ENCODE results near the gene CDH4. TPM values are rescaled to one million over a fixed set of nuclear protein-coding genes. Genes with fewer than 3 reads are reported as not detected.

The CDH4 gene
- total and polyA plus RNA-seq, 12 donors: 0.04 to 0.25 (median 0.08) TPM; not detected in 5

- Histone ChIP-seq H3K9me3 (peaks cover 0 to 8% (median 0%) of the 10 kb centered on the region in 11 donors), H3K27ac (no peak overlapping the region), H3K36me3 (no peaks in the 10 kb centered on the region), H3K27me3 (peaks cover 0 to 28% (median 11%) of the 10 kb centered on the region in 7 donors), H3K4me1 (no peaks in the 10 kb centered on the region), H3K4me3 (no peak overlapping the region)
- TF ChIP-seq, protein P1, sequence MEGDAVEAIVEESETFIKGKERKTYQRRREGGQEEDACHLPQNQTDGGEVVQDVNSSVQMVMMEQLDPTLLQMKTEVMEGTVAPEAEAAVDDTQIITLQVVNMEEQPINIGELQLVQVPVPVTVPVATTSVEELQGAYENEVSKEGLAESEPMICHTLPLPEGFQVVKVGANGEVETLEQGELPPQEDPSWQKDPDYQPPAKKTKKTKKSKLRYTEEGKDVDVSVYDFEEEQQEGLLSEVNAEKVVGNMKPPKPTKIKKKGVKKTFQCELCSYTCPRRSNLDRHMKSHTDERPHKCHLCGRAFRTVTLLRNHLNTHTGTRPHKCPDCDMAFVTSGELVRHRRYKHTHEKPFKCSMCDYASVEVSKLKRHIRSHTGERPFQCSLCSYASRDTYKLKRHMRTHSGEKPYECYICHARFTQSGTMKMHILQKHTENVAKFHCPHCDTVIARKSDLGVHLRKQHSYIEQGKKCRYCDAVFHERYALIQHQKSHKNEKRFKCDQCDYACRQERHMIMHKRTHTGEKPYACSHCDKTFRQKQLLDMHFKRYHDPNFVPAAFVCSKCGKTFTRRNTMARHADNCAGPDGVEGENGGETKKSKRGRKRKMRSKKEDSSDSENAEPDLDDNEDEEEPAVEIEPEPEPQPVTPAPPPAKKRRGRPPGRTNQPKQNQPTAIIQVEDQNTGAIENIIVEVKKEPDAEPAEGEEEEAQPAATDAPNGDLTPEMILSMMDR (IDR thresholded peaks at IDR 0.05): no peak
- intact Hi-C loops (cut with DNase I): no loop called here
- WGBS, 2 donors: 77 to 81% methylated on average over 14 of the region's 14 CpGs
- DNase-seq (no peak), ATAC-seq (no peak)
These were observed 166.9 kb downstream of the CDH4 start for GRCh38 chr20:61419010-61419409.

- Histone ChIP-seq H3K4me1 (no peaks in the 10 kb centered on the region), H3K27ac (no peak overlapping the region), H3K27me3 (peaks cover 0 to 25% (median 11%) of the 10 kb centered on the region in 7 donors), H3K36me3 (no peaks in the 10 kb centered on the region), H3K9me3 (peaks cover 0 to 4% (median 0%) of the 10 kb centered on the region in 11 donors), H3K4me3 (no peak overlapping the region)
- TF ChIP-seq, protein P1 (IDR thresholded peaks at IDR 0.05): no peak
- ATAC-seq (no peak), DNase-seq (no peak)
- intact Hi-C loops (cut with DNase I): no loop called here
- WGBS, 2 donors: 57 to 70% methylated on average over 6 of the region's 6 CpGs
These were observed 167.4 kb downstream of the CDH4 start for GRCh38 chr20:61419501-61419900.

DNA sequence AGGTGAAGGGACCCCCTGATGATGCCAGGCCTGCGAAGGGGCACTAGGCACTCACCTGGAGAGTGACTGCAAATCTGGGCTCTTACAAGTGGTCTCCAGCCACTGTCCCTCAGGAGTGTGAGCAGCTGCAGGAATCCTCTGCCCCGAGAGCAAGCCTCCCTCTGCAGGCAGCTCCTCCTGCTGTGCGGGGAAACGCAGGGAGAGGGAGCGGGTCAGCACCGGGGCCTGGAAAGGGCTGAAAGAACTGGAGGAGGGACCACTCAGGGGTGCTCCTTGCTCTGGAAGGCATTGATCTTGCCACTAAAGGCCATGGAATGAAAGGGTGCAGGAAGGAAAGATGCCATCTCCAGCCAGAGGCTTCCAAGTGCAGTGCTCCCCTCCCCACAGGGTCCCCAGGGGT lies 168.0 kb downstream of the CDH4 start:
- Histone ChIP-seq H3K27ac (no peak overlapping the region), H3K4me3 (no peak overlapping the region), H3K27me3 (peaks cover 0 to 25% (median 7%) of the 10 kb centered on the region in 7 donors), H3K4me1 (no peaks in the 10 kb centered on the region), H3K36me3 (no peaks in the 10 kb centered on the region), H3K9me3 (peaks cover 0 to 4% (median 0%) of the 10 kb centered on the region in 11 donors)
- TF ChIP-seq, protein P1 (IDR thresholded peaks at IDR 0.05): no peak
- DNase-seq (no peak), ATAC-seq (no peak)
- intact Hi-C loops (cut with DNase I): loop anchor here in 1 of 10 donors (10.0 kb wide), 1 partner anchor 75 kb away; no protein-coding TSS in a partner anchor
- 70 to 72% methylated on average over 6 of the region's 6 CpGs for WGBS, 2 donors

GRCh38 chr20:61420781-61421180 lies 168.7 kb downstream of the CDH4 start:
- Histone ChIP-seq H3K4me1 (no peaks in the 10 kb centered on the region), H3K4me3 (no peak overlapping the region), H3K9me3 (peaks cover 0 to 4% (median 0%) of the 10 kb centered on the region in 11 donors), H3K27me3 (peaks cover 0 to 25% (median 7%) of the 10 kb centered on the region in 7 donors), H3K27ac (no peak overlapping the region), H3K36me3 (no peaks in the 10 kb centered on the region)
- TF ChIP-seq, protein P1 (IDR thresholded peaks at IDR 0.05): no peak
- intact Hi-C loops (cut with DNase I): loop anchor here in 1 of 10 donors (10.0 kb wide), 1 partner anchor 74 kb away; no protein-coding TSS in a partner anchor
- no peak for ATAC-seq
- WGBS, 2 donors: 83 to 87% methylated on average over 7 of the region's 7 CpGs
- DNase-seq: no peak

Data from heart right ventricle (tissue), 16 donors.